PC-9 (cell line): ENCODE data around the gene THEMIS. TPM values are rescaled to one million over a fixed set of nuclear protein-coding genes. Genes with fewer than 3 reads are reported as not detected.

Source experiments
- BruUV-seq: library from RNA; stranded (reverse); fragments of 400-500 nt; replicated peaks from 2 replicates; lab custom pipeline; 2021; lab: Mats Ljungman, UMichigan
- CTCF ChIA-PET: fragments of 300-600 bp; sonication (Branson Sonifier 250); formaldehyde crosslinking; loops from one replicate; lab custom pipeline; 2022; ENCODE audit warnings: antibody characterized with exemption; lab: Charles Lee
- POLR2A ChIA-PET: fragments of 300-600 bp; sonication (Branson Sonifier 250); formaldehyde crosslinking; loops from one replicate; lab custom pipeline; 2022; ENCODE audit warnings: antibody characterized with exemption; ENCODE audit not compliant: unreplicated experiment; lab: Charles Lee
- DNase-seq, 2 experiments: peaks; one replicate each; pipeline versions ENCODE4 v3.0.0 to v3.0.0-alpha.2; 2015 to 2022; ENCODE audit warnings: mixed read lengths in 1 of 2
- H2AFZ ChIP-seq: fragments of 200-600 bp; sonication (generic); 2 replicates; pipeline ENCODE4 v1.8.1; 2017; ENCODE audit warnings: antibody characterized with exemption
- H3F3A ChIP-seq: fragments of 200-600 bp; sonication (generic); 2 replicates; pipeline ENCODE4 v1.8.1; 2017; ENCODE audit warnings: antibody characterized with exemption, mild to moderate bottlenecking, low read depth; ENCODE audit not compliant: insufficient read depth
- H3K27ac ChIP-seq: fragments of 200-600 bp; sonication (generic); 2 replicates; pipeline ENCODE4 v1.6.1; 2016; ENCODE audit warnings: mixed run types
- H3K27me3 ChIP-seq: fragments of 200-600 bp; sonication (generic); 2 replicates; pipeline ENCODE4 v1.6.1; 2016; ENCODE audit warnings: low read depth, mixed run types; ENCODE audit not compliant: insufficient read depth
- H3K36me3 ChIP-seq: fragments of 200-600 bp; sonication (generic); 2 replicates; pipeline ENCODE4 v1.6.1; 2016; ENCODE audit warnings: low read depth, mixed run types
- H3K4me1 ChIP-seq: fragments of 200-600 bp; sonication (generic); replicated peaks from 2 replicates; pipeline ENCODE4 v1.6.1; 2016; ENCODE audit warnings: mixed run types; ENCODE audit not compliant: insufficient read depth
- H3K4me2 ChIP-seq: fragments of 200-600 bp; sonication (generic); 2 replicates; pipeline ENCODE4 v1.6.1; 2017; ENCODE audit warnings: mixed run types
- H3K4me3 ChIP-seq: fragments of 200-600 bp; sonication (generic); 2 replicates; pipeline ENCODE4 v1.6.1; 2016; ENCODE audit warnings: mixed run types
- H3K79me2 ChIP-seq: fragments of 200-600 bp; sonication (generic); 2 replicates; pipeline ENCODE4 v1.6.1; 2017; ENCODE audit warnings: low read depth, mixed run types
- H3K9me2 ChIP-seq: fragments of 200-600 bp; sonication (generic); 2 replicates; pipeline ENCODE4 v1.8.1; 2017; ENCODE audit warnings: mild to moderate bottlenecking; ENCODE audit not compliant: insufficient read depth
- H3K9me3 ChIP-seq: fragments of 200-600 bp; sonication (generic); 2 replicates; pipeline ENCODE4 v1.8.1; 2016; ENCODE audit warnings: low read depth; ENCODE audit not compliant: insufficient read depth
- H4K20me1 ChIP-seq: fragments of 200-600 bp; sonication (generic); 2 replicates; pipeline ENCODE4 v1.8.1; 2017; ENCODE audit not compliant: insufficient read depth
- EZH2 ChIP-seq: fragments of 200-600 bp; sonication (generic); IDR thresholded peaks from 2 replicates; pipeline ENCODE4 v1.8.0; 2017; ENCODE audit warnings: antibody characterized with exemption, low read depth
- intact Hi-C: fragments of 100-400 bp; cut with micrococcal nuclease; formaldehyde crosslinking; loops from one replicate; pipeline ENCODE4 v1.10.0; 2022; ENCODE audit not compliant: unreplicated experiment
- total RNA-seq: library from RNA; stranded (reverse); gene quantifications from 2 replicates; pipeline ENCODE4 v1.2.3, GENCODE V29; 2021
- TF ChIP-seq, protein P1 (sequence below): fragments of 200-600 bp; sonication (generic); conservative IDR thresholded peaks from 2 replicates; pipeline ENCODE4 v1.6.1; 2017; ENCODE audit warnings: mixed run types, antibody characterized with exemption, mild to moderate bottlenecking, moderate library complexity

THEMIS gene
- total RNA-seq, 1 experiment from 2014 or later: not detected

DNA sequence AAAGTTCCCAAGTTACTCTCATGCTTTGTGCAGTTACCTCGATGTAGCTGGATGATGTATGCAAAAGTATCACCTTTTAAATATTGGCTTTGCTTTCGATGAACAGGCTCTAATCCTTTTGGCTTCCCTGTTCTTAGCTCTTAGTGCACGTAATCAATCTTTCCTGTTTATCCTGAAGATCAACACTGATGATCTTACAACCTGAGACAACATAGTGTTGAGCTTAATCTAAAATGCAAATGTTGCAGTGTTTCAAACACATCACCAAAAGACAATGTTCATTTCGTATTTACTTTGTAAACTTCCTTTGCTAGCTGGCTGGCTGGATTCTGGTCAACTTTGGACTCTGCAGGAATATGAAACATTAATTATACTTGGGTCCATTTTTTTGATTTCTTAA lies 132.1 kb downstream of the THEMIS start:
- H3K79me2 ChIP-seq: no peaks in the 10 kb centered on the region
- no peak for DNase-seq
- H3K4me3 ChIP-seq: no peak overlapping the region
- no peak overlapping the region for H2AFZ ChIP-seq
- BruUV-seq: no TSS peak
- no peaks in the 10 kb centered on the region for H3K9me3 ChIP-seq
- intact Hi-C loops: no loop called here
- no peaks in the 10 kb centered on the region for H4K20me1 ChIP-seq
- H3F3A ChIP-seq: no peaks in the 10 kb centered on the region
- TF ChIP-seq EZH2: no peak
- TF ChIP-seq, protein P1, sequence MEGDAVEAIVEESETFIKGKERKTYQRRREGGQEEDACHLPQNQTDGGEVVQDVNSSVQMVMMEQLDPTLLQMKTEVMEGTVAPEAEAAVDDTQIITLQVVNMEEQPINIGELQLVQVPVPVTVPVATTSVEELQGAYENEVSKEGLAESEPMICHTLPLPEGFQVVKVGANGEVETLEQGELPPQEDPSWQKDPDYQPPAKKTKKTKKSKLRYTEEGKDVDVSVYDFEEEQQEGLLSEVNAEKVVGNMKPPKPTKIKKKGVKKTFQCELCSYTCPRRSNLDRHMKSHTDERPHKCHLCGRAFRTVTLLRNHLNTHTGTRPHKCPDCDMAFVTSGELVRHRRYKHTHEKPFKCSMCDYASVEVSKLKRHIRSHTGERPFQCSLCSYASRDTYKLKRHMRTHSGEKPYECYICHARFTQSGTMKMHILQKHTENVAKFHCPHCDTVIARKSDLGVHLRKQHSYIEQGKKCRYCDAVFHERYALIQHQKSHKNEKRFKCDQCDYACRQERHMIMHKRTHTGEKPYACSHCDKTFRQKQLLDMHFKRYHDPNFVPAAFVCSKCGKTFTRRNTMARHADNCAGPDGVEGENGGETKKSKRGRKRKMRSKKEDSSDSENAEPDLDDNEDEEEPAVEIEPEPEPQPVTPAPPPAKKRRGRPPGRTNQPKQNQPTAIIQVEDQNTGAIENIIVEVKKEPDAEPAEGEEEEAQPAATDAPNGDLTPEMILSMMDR: no peak
- ChIA-PET CTCF (no interaction called here), POLR2A (no interaction called here)
- no peak overlapping the region for H3K27ac ChIP-seq
- H3K36me3 ChIP-seq: no peaks in the 10 kb centered on the region
- H3K27me3 ChIP-seq: no peaks in the 10 kb centered on the region
- no peak overlapping the region for H3K4me2 ChIP-seq
- H3K9me2 ChIP-seq: no peaks in the 10 kb centered on the region
- H3K4me1 ChIP-seq: no peaks in the 10 kb centered on the region

DNA sequence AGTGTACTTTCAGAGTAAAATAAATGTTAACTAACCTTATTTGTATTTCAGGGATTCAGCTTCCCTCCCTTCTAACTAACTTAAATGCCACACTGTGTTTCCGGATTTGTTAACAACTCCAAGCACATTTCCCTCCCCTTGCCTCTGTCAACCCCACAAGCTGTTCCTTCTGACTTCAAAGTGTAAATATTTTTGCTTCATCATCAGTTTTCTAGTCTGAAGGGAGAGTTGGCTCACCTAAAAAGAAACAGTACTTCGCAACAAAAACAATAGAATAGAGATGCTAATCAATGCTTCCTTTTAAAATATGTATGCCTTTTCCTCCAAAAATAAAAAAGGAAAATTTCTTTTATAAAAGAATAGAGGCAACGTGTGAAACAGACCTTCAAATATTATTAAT lies 132.6 kb downstream of the THEMIS start:
- H3K79me2 ChIP-seq: no peaks in the 10 kb centered on the region
- H4K20me1 ChIP-seq: no peaks in the 10 kb centered on the region
- ChIA-PET CTCF (no interaction called here), POLR2A (no interaction called here)
- no peak for TF ChIP-seq EZH2
- TF ChIP-seq, protein P1: no peak
- intact Hi-C loops: no loop called here
- H3K27ac ChIP-seq: no peak overlapping the region
- no TSS peak for BruUV-seq
- H3K4me2 ChIP-seq: no peak overlapping the region
- no peak overlapping the region for H3K4me3 ChIP-seq
- no peaks in the 10 kb centered on the region for H3K9me3 ChIP-seq
- no peak for DNase-seq
- no peak overlapping the region for H2AFZ ChIP-seq
- no peaks in the 10 kb centered on the region for H3K4me1 ChIP-seq
- H3K27me3 ChIP-seq: no peaks in the 10 kb centered on the region
- H3F3A ChIP-seq: no peaks in the 10 kb centered on the region
- H3K9me2 ChIP-seq: no peaks in the 10 kb centered on the region
- no peaks in the 10 kb centered on the region for H3K36me3 ChIP-seq

DNA sequence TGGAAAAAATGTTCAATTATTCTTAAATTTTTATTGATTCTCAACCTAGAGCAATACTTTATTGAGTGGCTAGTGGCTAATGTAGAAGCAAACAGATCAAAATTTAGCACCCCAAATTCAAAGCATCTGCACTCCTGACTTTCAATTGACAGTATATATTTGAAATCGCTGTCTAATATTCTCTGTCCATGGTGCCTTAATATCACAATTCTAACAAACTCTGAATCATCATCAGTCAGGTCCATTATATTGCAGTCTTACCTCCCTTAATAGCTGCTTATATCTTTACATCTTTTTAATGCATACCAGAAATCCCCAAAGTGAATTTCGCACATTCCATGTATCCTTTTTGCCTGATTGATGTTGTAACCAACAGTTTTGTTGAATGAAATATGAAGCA lies 134.9 kb downstream of the THEMIS start:
- no peak overlapping the region for H2AFZ ChIP-seq
- no peaks in the 10 kb centered on the region for H3K27me3 ChIP-seq
- no peaks in the 10 kb centered on the region for H3F3A ChIP-seq
- no peaks in the 10 kb centered on the region for H3K4me1 ChIP-seq
- ChIA-PET POLR2A (no interaction called here), CTCF (no interaction called here)
- no peaks in the 10 kb centered on the region; the same call in 1 of the 2 replicates for H3K9me2 ChIP-seq
- H3K36me3 ChIP-seq: no peaks in the 10 kb centered on the region
- no peaks in the 10 kb centered on the region for H3K9me3 ChIP-seq
- no peak overlapping the region for H3K27ac ChIP-seq
- no TSS peak for BruUV-seq
- H3K79me2 ChIP-seq: no peaks in the 10 kb centered on the region
- no peak for TF ChIP-seq EZH2
- TF ChIP-seq, protein P1: no peak
- no peak overlapping the region for H3K4me2 ChIP-seq
- no peak overlapping the region for H3K4me3 ChIP-seq
- DNase-seq: no peak
- H4K20me1 ChIP-seq: no peaks in the 10 kb centered on the region
- intact Hi-C loops: no loop called here
